A549 treated with CpdA at 1 μM for 4 hours (cell line): ENCODE measurements around the gene DAB2. TPM values are rescaled to one million over a fixed set of nuclear protein-coding genes. Genes with fewer than 3 reads are reported as not detected.

ENCODE experiments used
- total RNA-seq: library from RNA; stranded (reverse); fragments of 200-300 nt; extraction: Qiagen RNA extraction; gene quantifications from 5 replicates; pipeline ENCODE4 v1.2.3, GENCODE V29; 2022; ENCODE audit warnings: low read depth

Gene DAB2
- total RNA-seq: 10.6 to 13.9 TPM (median 11.5 TPM) in 5 replicates

DNA sequence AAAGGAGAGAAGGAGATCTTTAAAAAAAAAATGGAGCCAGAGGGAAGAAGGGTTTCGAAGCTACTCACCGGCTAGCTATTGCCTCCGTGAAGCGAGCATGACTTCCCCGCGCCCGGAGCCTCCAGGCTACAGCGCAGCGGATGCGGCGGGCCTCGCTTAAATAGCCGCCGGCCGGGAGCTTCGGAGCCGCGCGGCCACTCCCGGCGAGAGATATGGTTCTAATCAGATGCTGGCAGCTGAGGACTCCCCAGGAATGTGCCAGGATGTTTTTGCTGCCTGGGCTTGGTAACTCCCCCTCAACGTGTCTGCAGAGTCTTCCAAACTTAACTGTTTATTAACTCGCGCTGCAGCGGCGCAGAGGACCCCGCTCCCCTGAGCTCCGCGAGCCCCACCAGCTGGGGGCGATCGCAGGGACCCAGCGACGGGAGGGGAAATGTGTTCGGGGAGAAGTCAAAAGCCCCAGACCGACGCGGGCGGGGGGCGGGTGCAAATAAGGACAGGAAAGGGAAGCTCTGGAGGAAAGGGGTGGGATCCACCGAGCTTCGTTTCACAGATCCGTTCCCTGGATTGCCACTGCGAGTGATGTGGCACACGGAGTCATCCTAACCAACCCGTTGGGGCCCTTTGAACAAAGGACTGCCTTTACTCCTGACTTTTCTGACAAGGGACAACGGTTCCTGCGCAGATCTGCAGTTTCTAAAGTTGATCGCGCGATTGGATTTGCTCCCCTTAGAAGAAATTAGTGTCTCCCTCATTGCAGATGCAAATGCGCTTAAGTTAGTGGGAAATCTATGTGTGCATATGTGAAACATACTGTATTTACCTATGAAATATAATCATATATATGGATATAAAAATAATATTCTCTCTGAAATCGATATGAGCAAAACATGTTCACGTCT lies at the start of gene DAB2:
DAB2 (minus strand) TSS at position 245 of the 902 bp plus-strand sequence. CDS start 30,660 bp downstream, outside the sequence.

GRCh38 chr5:39364367-39364766 lies 60.4 kb downstream of the DAB2 start, which contains the start of gene C9:
Gene C9, minus strand, starts transcription at chr5:39364495. Its CDS starts 31 bp downstream, at chr5:39364464.

Other genes with a start within 250 kb of the DAB2 start
- 14.0 to 21.7 TPM (median 15.1 TPM) in 5 replicates for gene FYB1, start 205.4 kb downstream of the DAB2 start, total RNA-seq
- 0.02 TPM in 1 of 5 replicates, not detected in the others for gene C9, start 60.5 kb downstream of the DAB2 start, total RNA-seq